ENCODE data around the gene PDCD11.

DNA sequence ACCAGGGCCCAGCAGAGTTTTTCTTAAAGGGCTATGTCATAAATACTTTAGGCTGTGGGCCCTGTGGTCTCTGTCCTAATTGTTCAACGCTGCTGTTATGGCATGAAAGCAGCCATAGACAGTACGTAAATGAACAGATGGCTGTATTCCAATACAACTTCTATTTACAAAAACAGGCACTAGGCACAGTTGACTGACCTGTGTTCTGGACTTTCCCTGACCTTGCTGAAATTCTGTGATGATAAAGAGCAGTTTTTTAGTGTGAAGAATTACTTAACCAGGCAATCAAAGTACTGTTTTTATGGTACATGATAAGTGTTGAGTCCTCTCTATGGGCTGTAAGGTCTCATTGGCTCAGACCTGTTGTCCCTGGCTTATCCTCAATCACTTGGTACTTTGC lies 17.1 kb downstream of the PDCD11 start:
- TF ChIP-seq, protein P1, sequence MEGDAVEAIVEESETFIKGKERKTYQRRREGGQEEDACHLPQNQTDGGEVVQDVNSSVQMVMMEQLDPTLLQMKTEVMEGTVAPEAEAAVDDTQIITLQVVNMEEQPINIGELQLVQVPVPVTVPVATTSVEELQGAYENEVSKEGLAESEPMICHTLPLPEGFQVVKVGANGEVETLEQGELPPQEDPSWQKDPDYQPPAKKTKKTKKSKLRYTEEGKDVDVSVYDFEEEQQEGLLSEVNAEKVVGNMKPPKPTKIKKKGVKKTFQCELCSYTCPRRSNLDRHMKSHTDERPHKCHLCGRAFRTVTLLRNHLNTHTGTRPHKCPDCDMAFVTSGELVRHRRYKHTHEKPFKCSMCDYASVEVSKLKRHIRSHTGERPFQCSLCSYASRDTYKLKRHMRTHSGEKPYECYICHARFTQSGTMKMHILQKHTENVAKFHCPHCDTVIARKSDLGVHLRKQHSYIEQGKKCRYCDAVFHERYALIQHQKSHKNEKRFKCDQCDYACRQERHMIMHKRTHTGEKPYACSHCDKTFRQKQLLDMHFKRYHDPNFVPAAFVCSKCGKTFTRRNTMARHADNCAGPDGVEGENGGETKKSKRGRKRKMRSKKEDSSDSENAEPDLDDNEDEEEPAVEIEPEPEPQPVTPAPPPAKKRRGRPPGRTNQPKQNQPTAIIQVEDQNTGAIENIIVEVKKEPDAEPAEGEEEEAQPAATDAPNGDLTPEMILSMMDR (IDR thresholded peaks at IDR 0.05; ENCODE audit: low read length) = no peak
- TF ChIP-seq EZH2 (IDR thresholded peaks at IDR 0.05; ENCODE audit: borderline replicate concordance, low read length) = no peak
